Natural killer cell treated with Interleukin-12 subunit alpha and Interleukin-12 subunit beta and Interleukin-15 and Interleukin-18, amount 100 ng/mL, for 72 hours (primary cell): ENCODE results near the gene OLFML1. TPM values are rescaled to one million over a fixed set of nuclear protein-coding genes. Genes with fewer than 3 reads are reported as not detected.
"Not testable (repeated sequence)": the region's sequence is repeated elsewhere in the genome, so short reads cannot be mapped to it uniquely, and the experiment has no call there.

Experiments used
- ATAC-seq, 2 donors: fragments of 150-1000 bp; cut with Tn5 transposase in 1 of 2; sonication (Bioruptor Pico), chemical (Tn5 transposase) in 1 of 2; 2 replicates each; pipeline ENCODE4 v1.10.0; 2021
- DNase-seq: peaks from one replicate; pipeline ENCODE4 v3.0.0; 2022; ENCODE audit warnings: low spot score
- H3K27ac Mint-ChIP-seq, 2 donors: 1 replicate in 1 of 2; 2 replicates in 1 of 2; pipeline ENCODE4 v1.8.0; 2022; ENCODE audit warnings: mixed read lengths in 2 of 2, mild to moderate bottlenecking in 1 of 2, moderate library complexity in 1 of 2
- H3K27me3 Mint-ChIP-seq, 2 donors: 1 replicate in 1 of 2; 2 replicates in 1 of 2; pipeline ENCODE4 v1.8.0; 2022; ENCODE audit warnings: mixed read lengths in 2 of 2
- H3K36me3 Mint-ChIP-seq: one replicate; pipeline ENCODE4 v1.8.0; 2022; ENCODE audit warnings: mixed read lengths
- H3K4me1 Mint-ChIP-seq, 2 donors: 1 replicate in 1 of 2; 2 replicates in 1 of 2; pipeline ENCODE4 v1.8.0; 2022; ENCODE audit warnings: low read depth in 2 of 2, mixed read lengths in 2 of 2, mild to moderate bottlenecking in 1 of 2
- H3K4me3 Mint-ChIP-seq: one replicate; pipeline ENCODE4 v1.8.0; 2022; ENCODE audit warnings: mixed read lengths
- H3K9me3 Mint-ChIP-seq: 2 replicates; pipeline ENCODE4 v1.8.0; 2022; ENCODE audit warnings: mixed read lengths
- total RNA-seq, 2 donors: library from RNA; stranded (reverse); gene quantifications; one replicate each; pipeline ENCODE4 v1.2.3, GENCODE V29; 2022

OLFML1 gene
- total RNA-seq, 2 donors from 2014 or later, result not detected

DNA sequence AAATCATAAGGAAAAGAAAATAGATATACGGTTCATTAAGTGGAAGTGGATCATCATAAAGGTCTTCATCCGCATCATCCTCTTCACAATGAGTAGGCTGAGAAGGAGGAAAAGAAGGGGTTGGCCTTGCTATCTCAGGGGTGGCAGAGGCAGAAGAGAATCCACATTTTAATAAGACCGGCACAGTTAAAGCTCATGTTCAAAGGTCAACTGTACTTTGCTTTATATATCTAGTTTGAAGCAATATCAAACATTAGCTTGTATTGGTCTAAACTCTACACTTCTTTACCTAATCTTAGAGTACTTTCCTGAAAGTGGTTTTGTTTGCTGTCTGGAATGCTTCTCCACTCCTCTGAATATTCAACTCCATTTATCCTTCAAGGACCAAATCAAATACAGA is 22.8 kb downstream of the OLFML1 start:
- no peaks in the 10 kb centered on the region for H3K27me3 Mint-ChIP-seq
- no peak for DNase-seq
- no peak overlapping the region for H3K4me3 Mint-ChIP-seq
- H3K9me3 Mint-ChIP-seq, result no peaks in the 10 kb centered on the region
- H3K27ac Mint-ChIP-seq, result no peak overlapping the region
- peaks cover 6 to 7% of the 10 kb centered on the region in 2 donors for H3K4me1 Mint-ChIP-seq
- ATAC-seq, result no peak
- no peaks in the 10 kb centered on the region for H3K36me3 Mint-ChIP-seq

DNA sequence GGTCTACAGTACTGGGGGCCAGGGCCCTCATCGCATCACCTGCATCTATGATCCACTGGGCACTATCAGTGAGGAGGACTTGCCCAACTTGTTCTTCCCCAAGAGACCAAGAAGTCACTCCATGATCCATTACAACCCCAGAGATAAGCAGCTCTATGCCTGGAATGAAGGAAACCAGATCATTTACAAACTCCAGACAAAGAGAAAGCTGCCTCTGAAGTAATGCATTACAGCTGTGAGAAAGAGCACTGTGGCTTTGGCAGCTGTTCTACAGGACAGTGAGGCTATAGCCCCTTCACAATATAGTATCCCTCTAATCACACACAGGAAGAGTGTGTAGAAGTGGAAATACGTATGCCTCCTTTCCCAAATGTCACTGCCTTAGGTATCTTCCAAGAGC is 24.7 kb downstream of the OLFML1 start:
- H3K27me3 Mint-ChIP-seq, result peaks cover 0 to 2% of the 10 kb centered on the region in 2 donors
- no peaks in the 10 kb centered on the region for H3K9me3 Mint-ChIP-seq
- no peaks in the 10 kb centered on the region for H3K36me3 Mint-ChIP-seq
- H3K4me3 Mint-ChIP-seq, result no peak overlapping the region
- ATAC-seq (no peak), DNase-seq (no peak)
- H3K4me1 Mint-ChIP-seq, result peaks cover 9 to 16% of the 10 kb centered on the region in 2 donors
- no peak overlapping the region for H3K27ac Mint-ChIP-seq

DNA sequence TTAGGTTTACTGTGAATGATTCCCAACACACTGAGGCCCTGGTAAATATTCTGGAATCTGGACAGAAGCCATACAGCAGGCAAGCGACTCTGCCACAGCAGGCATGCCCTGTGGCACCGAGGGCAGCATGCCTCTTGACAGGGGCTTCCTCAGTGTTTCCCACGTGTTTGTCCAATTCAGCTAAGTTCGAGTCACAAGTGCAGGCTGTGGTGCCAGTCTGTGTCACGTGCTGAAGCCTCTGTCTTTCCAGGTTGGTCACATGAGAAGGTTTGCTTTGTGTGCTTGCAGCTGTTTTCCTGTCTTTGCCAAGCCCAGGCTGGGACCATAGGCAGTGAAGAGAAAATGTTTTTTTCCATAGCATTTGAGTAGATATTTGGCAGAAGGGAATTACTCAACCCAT is 26.1 kb downstream of the OLFML1 start:
- Mint-ChIP-seq H3K4me3 (no peak overlapping the region), H3K9me3 (no peaks in the 10 kb centered on the region), H3K27me3 (peaks cover 0 to 9% of the 10 kb centered on the region in 2 donors), H3K36me3 (no peaks in the 10 kb centered on the region), H3K4me1 (peaks cover 17 to 22% of the 10 kb centered on the region in 2 donors), H3K27ac (peak overlapping the region in 1 of 2 donors; percentile 91)
- no peak for DNase-seq
- no peak for ATAC-seq

DNA sequence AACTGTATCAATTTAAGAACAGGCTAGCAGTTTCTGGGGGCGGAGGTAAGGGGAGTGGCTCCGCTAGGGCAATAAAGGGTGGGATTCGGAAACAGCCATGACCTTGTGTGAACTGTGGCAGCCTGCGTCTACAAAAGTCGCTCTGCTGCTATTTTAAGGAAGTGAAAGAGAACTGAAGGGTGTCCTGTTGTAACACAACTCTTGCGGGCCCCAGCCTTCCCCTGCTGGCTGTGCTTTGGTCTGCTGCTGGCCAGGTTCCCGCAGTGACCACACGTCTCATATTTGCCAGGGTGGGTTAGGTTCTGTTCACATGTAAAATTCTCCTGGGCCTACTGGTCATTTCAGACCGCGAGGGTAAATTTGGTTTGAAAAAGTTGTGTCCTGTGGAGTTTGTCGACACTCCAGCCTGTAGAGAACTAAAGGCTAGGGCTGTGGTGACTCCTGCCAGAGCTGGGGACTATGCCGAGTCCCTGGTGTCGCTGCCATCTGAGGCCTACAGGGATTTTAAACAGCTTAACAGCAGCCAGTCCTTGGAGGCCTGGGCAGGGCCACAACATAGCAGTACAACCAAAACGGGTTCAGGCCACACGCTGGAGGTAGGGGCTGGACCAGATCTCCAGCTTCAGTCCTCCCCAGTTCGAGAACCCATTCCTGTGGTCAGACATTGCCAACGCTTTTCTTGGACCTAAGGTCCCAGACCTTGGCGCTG is 27.4 kb downstream of the OLFML1 start:
- ATAC-seq (peak; percentile 1 to 2), DNase-seq (no peak)
- Mint-ChIP-seq H3K9me3 (no peaks in the 10 kb centered on the region), H3K27me3 (peaks cover 0 to 9% of the 10 kb centered on the region in 2 donors), H3K4me3 (peak overlapping the region; percentile 84), H3K27ac (peak overlapping the region; percentile 69 to 91), H3K36me3 (no peaks in the 10 kb centered on the region), H3K4me1 (peaks cover 22 to 23% of the 10 kb centered on the region in 2 donors)

DNA sequence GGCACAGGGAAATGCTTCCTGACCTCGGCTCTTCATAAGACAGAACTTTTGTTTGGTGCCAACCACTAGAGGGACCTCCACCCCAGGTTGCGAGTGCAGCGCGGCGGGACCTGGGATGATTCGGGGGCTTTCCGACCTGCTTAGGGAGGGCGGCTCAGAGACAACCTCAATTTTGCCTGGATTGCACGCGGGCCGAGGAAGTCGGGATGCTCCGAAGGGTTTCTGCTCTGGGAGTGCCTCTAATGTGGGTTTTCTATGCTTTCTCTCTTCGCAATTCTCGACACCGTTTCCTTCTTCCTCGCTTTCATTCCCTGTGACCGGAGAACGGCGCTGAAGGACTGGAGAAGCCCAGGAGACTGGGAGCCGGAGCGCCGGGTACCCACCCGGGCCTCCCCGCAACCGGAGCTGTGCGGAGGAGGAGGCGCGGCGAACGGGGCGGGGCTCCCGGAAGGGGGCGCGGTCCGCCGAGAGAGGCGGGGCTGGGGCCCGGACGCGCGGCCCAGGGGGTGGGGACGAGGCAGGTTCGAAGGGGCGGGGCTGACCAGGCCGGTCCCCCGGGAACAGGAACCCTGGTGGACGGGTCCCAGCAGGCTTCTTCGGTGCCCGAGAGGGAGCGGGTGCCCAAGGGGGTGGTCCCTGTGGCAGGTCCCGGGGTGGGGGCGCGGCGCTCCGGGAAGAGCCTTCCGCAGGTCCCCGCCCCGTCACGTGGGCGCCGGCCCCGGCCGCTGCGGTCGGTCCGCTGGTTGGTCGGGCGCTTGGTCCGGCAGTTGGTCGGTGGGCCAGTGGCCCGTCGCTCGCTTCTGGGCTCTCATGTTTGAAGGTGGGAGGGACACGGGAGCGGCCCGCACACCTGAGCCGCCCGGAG is 28.2 kb downstream of the OLFML1 start, which contains the start of gene PPFIBP2:
Gene PPFIBP2 (plus strand): TSS at position 766 of the 865 bp plus-strand sequence. CDS start 35,477 bp downstream, outside the sequence.
- peak; percentile 96 to 97 for ATAC-seq
- Mint-ChIP-seq H3K27ac (peak within 1 kb of the TSS; percentile 69 to 91), H3K4me3 (peak within 1 kb of the TSS; percentile 85), H3K9me3 (no peaks in the 10 kb centered on the region), H3K4me1 (peaks cover 24% of the 10 kb centered on the region in 2 donors), H3K27me3 (peaks cover 0 to 9% of the 10 kb centered on the region in 2 donors), H3K36me3 (no peaks in the 10 kb centered on the region)
- peak; percentile 90 for DNase-seq

DNA sequence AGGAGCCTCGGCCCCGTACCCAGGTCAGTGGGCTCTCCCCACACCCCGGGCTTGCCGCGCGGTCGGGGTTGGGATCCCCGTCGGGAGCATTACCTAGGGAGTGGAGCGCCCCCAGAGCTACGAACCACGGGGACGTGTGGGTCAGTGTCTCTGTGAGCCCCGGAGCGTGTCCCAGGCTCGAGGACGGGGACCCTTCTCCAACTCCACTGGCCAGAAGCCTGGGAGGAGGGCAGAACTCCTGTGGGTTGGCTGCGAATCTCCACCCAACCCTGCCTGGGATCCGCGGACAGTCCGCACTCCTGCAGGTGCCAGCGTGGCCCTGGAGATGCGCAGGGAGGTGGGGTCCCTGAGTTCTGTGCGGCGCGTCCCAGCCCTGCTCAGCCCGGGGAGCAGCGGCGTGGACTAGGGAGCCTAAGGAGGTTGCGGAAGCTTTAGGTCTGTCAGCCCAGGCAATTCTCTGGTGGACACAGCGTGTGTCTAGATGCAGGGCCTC is 28.8 kb downstream of the OLFML1 start:
- H3K27ac Mint-ChIP-seq, result no peak overlapping the region
- H3K36me3 Mint-ChIP-seq, result no peaks in the 10 kb centered on the region
- DNase-seq, result no peak
- peak overlapping the region; percentile 85 for H3K4me3 Mint-ChIP-seq
- H3K27me3 Mint-ChIP-seq, result peaks cover 0 to 9% of the 10 kb centered on the region in 2 donors
- ATAC-seq, result peak in 1 of 2 donors; percentile 8
- H3K4me1 Mint-ChIP-seq, result peaks cover 29 to 31% of the 10 kb centered on the region in 2 donors
- H3K9me3 Mint-ChIP-seq, result no peaks in the 10 kb centered on the region

DNA sequence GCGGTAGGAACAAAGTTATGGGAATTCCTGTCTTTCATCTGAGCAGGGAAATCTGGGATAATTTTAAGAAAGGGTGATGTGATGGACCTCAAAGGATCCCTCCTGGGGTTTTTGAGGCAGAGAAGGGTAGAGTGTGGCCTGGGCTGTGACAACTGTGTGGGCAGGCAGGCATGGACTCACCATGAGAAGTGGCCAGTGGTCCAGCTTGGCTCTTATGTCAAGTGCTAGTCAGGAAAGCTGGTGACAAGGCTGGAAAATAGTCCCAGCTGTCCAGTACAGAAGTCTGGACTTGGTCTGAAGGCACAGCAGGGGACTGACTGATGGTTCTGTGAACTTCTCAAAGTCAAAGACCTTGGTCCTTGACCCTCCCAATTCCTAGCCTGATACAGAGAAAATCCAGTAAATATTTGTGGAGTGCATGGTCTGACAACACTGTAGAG is 30.2 kb downstream of the OLFML1 start:
- no peak for ATAC-seq
- H3K4me1 Mint-ChIP-seq, result peaks cover 29 to 32% of the 10 kb centered on the region in 2 donors
- DNase-seq, result no peak
- peak overlapping the region in 1 of 2 donors; percentile 46 for H3K27ac Mint-ChIP-seq
- H3K36me3 Mint-ChIP-seq, result no peaks in the 10 kb centered on the region
- no peaks in the 10 kb centered on the region for H3K9me3 Mint-ChIP-seq
- H3K4me3 Mint-ChIP-seq, result peak overlapping the region; percentile 4
- peaks cover 0 to 9% of the 10 kb centered on the region in 2 donors for H3K27me3 Mint-ChIP-seq

DNA sequence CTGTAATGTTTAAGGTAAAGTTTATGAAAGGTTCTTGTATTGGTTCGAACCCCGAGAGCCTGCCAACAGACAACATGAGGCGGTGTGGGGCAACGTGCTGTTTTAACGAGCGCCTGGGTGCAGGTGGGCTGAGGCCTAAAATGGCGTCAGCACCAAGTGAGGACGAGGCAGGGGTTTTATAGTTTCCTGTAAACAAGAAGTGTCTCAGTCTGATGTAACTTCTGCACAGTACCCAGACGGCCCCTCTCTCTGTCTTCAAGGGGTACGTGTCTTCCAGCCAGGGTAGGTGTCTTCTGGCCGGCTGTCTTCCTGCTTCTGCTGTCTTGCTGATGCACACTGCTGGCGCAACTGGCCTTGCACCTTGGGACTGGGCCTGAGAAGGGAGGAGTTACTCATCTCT is 31.2 kb downstream of the OLFML1 start:
- peaks cover 0 to 9% of the 10 kb centered on the region in 2 donors for H3K27me3 Mint-ChIP-seq
- H3K4me3 Mint-ChIP-seq, result no peak overlapping the region
- no peaks in the 10 kb centered on the region for H3K9me3 Mint-ChIP-seq
- H3K27ac Mint-ChIP-seq, result peak overlapping the region in 1 of 2 donors; percentile 46
- no peak for ATAC-seq
- H3K4me1 Mint-ChIP-seq, result peaks cover 29 to 32% of the 10 kb centered on the region in 2 donors
- H3K36me3 Mint-ChIP-seq, result no peaks in the 10 kb centered on the region
- no peak for DNase-seq

DNA sequence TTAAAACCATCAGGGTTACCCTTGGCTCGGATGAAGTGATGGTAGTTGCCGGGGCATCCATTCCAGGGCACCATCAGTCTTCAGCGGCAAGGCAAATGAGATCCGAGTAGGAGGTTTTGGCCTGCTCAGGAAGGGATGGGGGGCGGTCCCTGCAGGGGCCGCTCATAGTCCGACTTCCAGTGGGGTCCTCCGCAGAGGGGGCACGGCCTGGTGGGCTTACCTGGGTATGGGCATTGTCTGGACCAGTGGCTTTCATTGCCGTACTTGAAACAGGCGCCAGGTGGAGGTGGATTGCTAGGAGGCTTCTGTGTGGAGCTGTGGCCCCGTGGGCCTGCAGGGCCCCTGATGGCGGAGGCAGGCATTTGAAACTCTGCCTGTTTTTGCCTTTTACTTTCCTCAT is 32.4 kb downstream of the OLFML1 start:
- not testable (repeated sequence) for H3K9me3 Mint-ChIP-seq, H3K36me3 Mint-ChIP-seq, ATAC-seq

DNA sequence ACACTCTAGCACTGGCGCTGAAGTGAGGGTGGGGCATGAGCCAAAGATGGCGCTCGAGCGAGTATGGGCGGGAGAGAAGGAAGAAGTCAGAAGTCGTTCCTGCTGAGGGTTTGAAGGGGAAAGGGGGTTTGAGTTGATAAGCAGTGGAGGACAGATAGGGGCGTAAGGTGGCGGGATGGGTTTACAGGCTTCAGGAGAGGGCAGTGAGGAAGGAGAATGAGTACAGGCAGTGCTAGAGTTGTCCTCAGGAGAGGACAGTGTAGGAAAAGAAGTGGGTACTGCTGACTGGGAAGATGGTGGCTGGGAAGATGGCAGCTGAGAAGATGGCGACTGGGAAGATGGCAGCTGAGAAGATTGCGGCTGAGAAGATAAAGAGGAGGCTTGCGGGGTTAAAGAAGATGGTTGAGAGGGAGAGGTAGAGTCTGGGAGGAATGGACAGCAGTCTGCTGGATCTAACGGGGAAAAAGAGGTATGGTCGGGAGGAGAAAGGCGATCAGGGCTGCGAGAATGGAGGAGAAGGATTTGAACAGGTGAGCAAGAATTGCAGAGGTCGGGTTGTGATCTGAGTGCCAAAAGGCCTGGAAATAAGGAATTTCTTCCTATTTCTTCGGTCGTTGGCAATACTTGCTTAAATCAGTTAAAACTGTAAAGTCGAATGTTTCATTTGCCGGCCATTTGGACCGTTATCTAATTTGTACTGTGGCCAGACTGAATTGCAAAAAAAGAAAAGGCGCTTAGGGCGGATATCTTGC is 33.7 kb downstream of the OLFML1 start:
- Mint-ChIP-seq H3K36me3 (no peaks in the 10 kb centered on the region), H3K27ac (peak overlapping the region in 1 of 2 donors; percentile 12), H3K4me3 (no peak overlapping the region), H3K4me1 (peaks cover 26 to 27% of the 10 kb centered on the region in 2 donors), H3K9me3 (no peaks in the 10 kb centered on the region), H3K27me3 (peaks cover 0 to 9% of the 10 kb centered on the region in 2 donors)
- DNase-seq (no peak), ATAC-seq (no peak)

More for the DNA sequence above, 32.4 kb downstream of the OLFML1 start:
- not testable (repeated sequence) for H3K4me3 Mint-ChIP-seq, H3K27ac Mint-ChIP-seq, H3K27me3 Mint-ChIP-seq, DNase-seq
- H3K4me1 Mint-ChIP-seq, result peaks cover 24 to 29% of the 10 kb centered on the region in 2 donors

DNA sequence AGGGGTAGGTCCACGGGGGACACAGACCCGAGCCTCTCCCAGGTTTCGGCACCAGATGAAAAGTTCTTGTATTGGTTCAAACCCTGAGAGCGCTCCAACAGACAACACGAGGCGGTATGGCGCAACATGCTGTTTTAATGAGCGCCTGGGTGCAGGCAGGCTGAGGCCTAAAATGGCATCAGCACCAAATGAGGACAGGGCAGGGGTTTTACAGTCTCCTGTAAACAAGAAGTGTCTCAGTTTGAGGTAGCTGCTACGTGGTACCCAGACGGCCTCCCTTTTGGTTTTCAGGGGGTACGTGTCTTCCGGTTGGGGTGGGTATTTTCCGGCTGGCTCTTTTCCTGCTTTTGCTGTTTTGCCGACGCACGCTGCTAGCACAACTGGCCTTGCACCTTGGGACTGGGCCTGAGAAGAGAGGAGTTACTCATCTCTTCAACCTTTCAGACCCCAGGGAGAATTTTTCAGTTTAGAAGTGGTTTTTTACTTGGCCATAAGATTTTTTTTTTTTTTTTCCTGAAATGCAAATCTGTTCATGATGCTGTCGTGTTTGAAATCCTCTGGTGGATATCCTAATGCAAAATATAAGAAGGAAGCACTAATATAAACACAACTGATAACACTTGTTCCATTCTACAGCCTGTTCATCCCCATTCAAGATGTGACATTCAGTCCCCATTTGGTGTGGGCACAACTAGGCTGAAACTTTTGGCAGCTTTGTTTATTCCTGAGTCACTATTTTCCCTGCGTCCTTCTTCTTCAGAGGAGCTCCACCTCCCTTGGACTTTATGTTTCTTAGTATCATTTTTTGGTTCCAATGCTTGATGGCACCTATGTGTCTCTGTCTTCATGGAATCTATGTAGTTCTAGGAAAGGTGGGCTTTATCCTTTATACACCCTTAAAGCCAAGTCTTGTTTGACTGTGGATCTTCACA is 35.0 kb downstream of the OLFML1 start:
- peaks cover 28 to 30% of the 10 kb centered on the region in 2 donors for H3K4me1 Mint-ChIP-seq
- DNase-seq (no peak), ATAC-seq (no peak)
- no peak overlapping the region for H3K27ac Mint-ChIP-seq
- H3K36me3 Mint-ChIP-seq, result no peaks in the 10 kb centered on the region
- peak overlapping the region; percentile 21 for H3K4me3 Mint-ChIP-seq
- H3K9me3 Mint-ChIP-seq, result no peaks in the 10 kb centered on the region
- peaks cover 0 to 5% of the 10 kb centered on the region in 2 donors for H3K27me3 Mint-ChIP-seq

DNA sequence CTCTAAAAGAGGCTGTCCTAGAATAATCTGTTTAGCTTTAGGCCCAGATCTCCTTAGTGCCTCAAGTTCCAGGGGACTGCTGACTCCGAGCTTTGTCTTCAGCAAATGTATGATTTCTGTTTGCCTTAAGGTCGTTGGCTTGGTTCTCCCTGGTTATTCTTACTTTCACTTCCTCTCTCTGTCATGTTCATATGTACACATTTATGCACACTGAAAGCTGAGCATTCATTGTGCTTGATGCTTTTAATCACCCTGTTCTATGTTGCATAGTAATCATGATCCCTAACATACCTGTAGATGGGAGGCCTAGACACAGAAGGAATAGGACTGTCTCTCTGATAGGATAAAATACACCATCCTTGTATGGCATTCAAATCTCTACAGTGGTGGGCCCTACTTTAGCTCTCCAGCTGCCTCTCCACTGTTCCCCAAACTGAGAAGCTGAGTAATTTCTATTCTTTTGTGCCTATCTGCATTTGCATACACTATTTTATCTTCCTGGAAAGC is 35.7 kb downstream of the OLFML1 start:
- ATAC-seq (peak in 1 of 2 donors; percentile 47), DNase-seq (no peak)
- Mint-ChIP-seq H3K9me3 (no peaks in the 10 kb centered on the region), H3K27me3 (peaks cover 0 to 2% of the 10 kb centered on the region in 2 donors), H3K4me1 (peaks cover 24 to 35% of the 10 kb centered on the region in 2 donors), H3K4me3 (no peak overlapping the region), H3K36me3 (no peaks in the 10 kb centered on the region), H3K27ac (no peak overlapping the region)
